Measurements from ENCODE around the gene PGK2.

Gene PGK2

GRCh38 chr6:49790341-49790740 is 3.3 kb upstream of the PGK2 start:
- Histone ChIP-seq H3K9ac (no peak overlapping the region), H3K9me3 (ENCODE audit: control insufficient read depth, low read length) (no peaks in the 10 kb centered on the region), H3K4me1 (no peaks in the 10 kb centered on the region), H3K79me2 (no peaks in the 10 kb centered on the region), H3K4me2 (ENCODE audit: low read length) (no peak overlapping the region), H3K27ac (no peak overlapping the region), H2AFZ (no peak overlapping the region), H3K27me3 (ENCODE audit: control insufficient read depth, insufficient read depth, low read length) (no peaks in the 10 kb centered on the region), H3K36me3 (ENCODE audit: control insufficient read depth, insufficient read depth, low read length) (no peaks in the 10 kb centered on the region), H3K4me3 (ENCODE audit: low read depth, low read length) (no peak overlapping the region)
- no peak for TF ChIP-seq CTCF (IDR thresholded peaks at IDR 0.05)

DNA sequence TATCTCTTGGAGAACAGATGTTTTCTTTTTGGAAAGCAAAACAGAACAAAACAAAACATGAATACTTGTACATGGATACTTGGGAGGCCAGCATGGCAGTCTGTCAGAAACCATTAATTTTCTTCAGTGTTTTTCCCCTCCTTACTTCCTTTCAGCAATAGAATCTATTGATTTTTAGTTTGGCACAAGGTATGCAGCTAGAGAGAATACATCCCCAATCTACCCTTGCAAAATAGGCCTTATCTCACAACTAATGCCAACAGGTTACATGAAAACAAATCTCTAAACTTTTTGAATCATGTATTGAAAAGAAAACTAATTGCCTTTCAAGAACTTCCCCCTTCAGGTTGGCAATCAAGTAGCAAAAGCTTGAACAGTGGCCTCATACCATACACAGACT is 2.8 kb downstream of the PGK2 start:
- no peaks in the 10 kb centered on the region for H3K36me3 ChIP-seq (ENCODE audit: control insufficient read depth, insufficient read depth, low read length)
- TF ChIP-seq CTCF (IDR thresholded peaks at IDR 0.05): no peak
- H3K9me3 ChIP-seq (ENCODE audit: control insufficient read depth, low read length): no peaks in the 10 kb centered on the region
- H3K9ac ChIP-seq: no peak overlapping the region
- no peak overlapping the region for H2AFZ ChIP-seq
- H3K4me3 ChIP-seq (ENCODE audit: low read depth, low read length): no peak overlapping the region
- H3K27me3 ChIP-seq (ENCODE audit: control insufficient read depth, insufficient read depth, low read length): no peaks in the 10 kb centered on the region
- H3K27ac ChIP-seq: no peak overlapping the region
- no peaks in the 10 kb centered on the region for H3K79me2 ChIP-seq
- no peak overlapping the region for H3K4me2 ChIP-seq (ENCODE audit: low read length)
- H3K4me1 ChIP-seq: no peaks in the 10 kb centered on the region

DNA sequence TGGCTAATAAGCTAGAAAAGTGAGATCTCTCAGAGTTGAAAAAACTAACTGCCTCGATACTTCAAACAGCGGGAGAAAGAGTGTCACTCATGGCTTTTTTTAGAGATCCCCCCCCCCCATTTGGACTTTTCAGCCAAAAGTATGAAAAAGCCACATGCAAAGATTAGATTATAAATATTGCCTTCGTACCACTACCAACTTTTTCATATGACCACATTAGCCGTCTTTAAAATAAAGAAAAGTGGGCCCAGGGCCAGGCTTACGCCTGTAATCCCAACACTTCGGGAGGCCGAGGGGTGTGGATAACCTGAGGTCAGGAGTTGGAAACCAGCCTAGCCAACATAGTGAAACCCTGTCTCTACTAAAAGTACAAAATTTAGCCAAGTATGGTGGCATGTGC is 4.4 kb downstream of the PGK2 start:
- no peaks in the 10 kb centered on the region for H3K4me1 ChIP-seq
- no peak overlapping the region for H3K9ac ChIP-seq
- no peaks in the 10 kb centered on the region for H3K36me3 ChIP-seq (ENCODE audit: control insufficient read depth, insufficient read depth, low read length)
- H3K79me2 ChIP-seq: no peaks in the 10 kb centered on the region
- TF ChIP-seq CTCF (IDR thresholded peaks at IDR 0.05): no peak
- H2AFZ ChIP-seq: no peak overlapping the region
- no peaks in the 10 kb centered on the region for H3K9me3 ChIP-seq (ENCODE audit: control insufficient read depth, low read length)
- no peak overlapping the region for H3K4me2 ChIP-seq (ENCODE audit: low read length)
- no peak overlapping the region for H3K27ac ChIP-seq
- H3K4me3 ChIP-seq (ENCODE audit: low read depth, low read length): no peak overlapping the region
- H3K27me3 ChIP-seq (ENCODE audit: control insufficient read depth, insufficient read depth, low read length): no peaks in the 10 kb centered on the region

- no peak overlapping the region for H3K4me2 ChIP-seq (ENCODE audit: low read length)
- H3K79me2 ChIP-seq: no peaks in the 10 kb centered on the region
- H2AFZ ChIP-seq: no peak overlapping the region
- no peaks in the 10 kb centered on the region for H3K4me1 ChIP-seq
- H3K4me3 ChIP-seq (ENCODE audit: low read depth, low read length): no peak overlapping the region
- TF ChIP-seq CTCF (IDR thresholded peaks at IDR 0.05): no peak
- no peaks in the 10 kb centered on the region for H3K27me3 ChIP-seq (ENCODE audit: control insufficient read depth, insufficient read depth, low read length)
- H3K27ac ChIP-seq: no peak overlapping the region
- no peaks in the 10 kb centered on the region for H3K36me3 ChIP-seq (ENCODE audit: control insufficient read depth, insufficient read depth, low read length)
- no peaks in the 10 kb centered on the region for H3K9me3 ChIP-seq (ENCODE audit: control insufficient read depth, low read length)
- H3K9ac ChIP-seq: no peak overlapping the region
Measured at GRCh38 chr6:49782293-49782692, 4.8 kb downstream of the PGK2 start.

- Histone ChIP-seq H3K4me3 (ENCODE audit: low read depth, low read length) (no peak overlapping the region), H3K79me2 (no peaks in the 10 kb centered on the region), H3K4me1 (no peaks in the 10 kb centered on the region), H3K36me3 (ENCODE audit: control insufficient read depth, insufficient read depth, low read length) (no peaks in the 10 kb centered on the region), H3K4me2 (ENCODE audit: low read length) (no peak overlapping the region), H3K27ac (no peak overlapping the region), H2AFZ (no peak overlapping the region), H3K9me3 (ENCODE audit: control insufficient read depth, low read length) (no peaks in the 10 kb centered on the region), H3K9ac (no peak overlapping the region), H3K27me3 (ENCODE audit: control insufficient read depth, insufficient read depth, low read length) (no peaks in the 10 kb centered on the region)
- no peak for TF ChIP-seq CTCF (IDR thresholded peaks at IDR 0.05)
Measured at GRCh38 chr6:49776444-49776843, 10.6 kb downstream of the PGK2 start.

Data from parathyroid adenoma (tissue), 2 donors.